ENCODE results near the gene DNAJC27. TPM values are rescaled to one million over a fixed set of nuclear protein-coding genes. Genes with fewer than 3 reads are reported as not detected.

The DNAJC27 gene
- polyA plus RNA-seq, 1 of the 3 experiments (the other 2 are of a cell fraction), result 2.4 TPM

- Histone ChIP-seq H3K4me2 (no peak overlapping the region), H3K4me1 (ENCODE audit: control insufficient read depth in 1 of 2, insufficient read depth in 2 of 2, low read depth in 1 of 2, low read length in 1 of 2) (peaks cover 0 to 2% of the 10 kb centered on the region in 2 experiments; a peak in 1 of 4 replicates), H3K27ac (ENCODE audit: low read depth in 2 of 2, low read length in 1 of 2) (no peak overlapping the region), H4K20me1 (ENCODE audit: insufficient read depth) (no peaks in the 10 kb centered on the region), H3K79me2 (ENCODE audit: insufficient read depth) (no peaks in the 10 kb centered on the region), H3K27me3 (ENCODE audit: insufficient read depth) (no peaks in the 10 kb centered on the region), H3K9me3 (no peaks in the 10 kb centered on the region), H2AFZ (ENCODE audit: low read depth) (no peak overlapping the region), H3K9me2 (no peaks in the 10 kb centered on the region), H3F3A (replicated peaks; ENCODE audit: insufficient read depth) (peaks cover 6% of the 10 kb centered on the region), H3K9ac (no peak overlapping the region), H3K4me3 (ENCODE audit: low read depth in 2 of 2, low read length in 1 of 2) (no peak overlapping the region), H3K36me3 (replicated peaks in 1 of 2; ENCODE audit: control insufficient read depth in 1 of 2, insufficient read depth in 2 of 2, low read length in 1 of 2) (no peaks in the 10 kb centered on the region)
- CTCF ChIA-PET, result no interaction called here
- POLR2A ChIA-PET, result no interaction called here
- TF ChIP-seq IRF3 (IDR thresholded peaks at IDR 0.05; ENCODE audit: low read depth, low read length), result no peak
- no peak for DNase-seq
- WGBS (ENCODE audit: low lambda C conversion rate), result 93% methylated on average over 6 of the region's 6 CpGs
These were observed 47.0 kb downstream of the DNAJC27 start for GRCh38 chr2:24924732-24925131.

DNA sequence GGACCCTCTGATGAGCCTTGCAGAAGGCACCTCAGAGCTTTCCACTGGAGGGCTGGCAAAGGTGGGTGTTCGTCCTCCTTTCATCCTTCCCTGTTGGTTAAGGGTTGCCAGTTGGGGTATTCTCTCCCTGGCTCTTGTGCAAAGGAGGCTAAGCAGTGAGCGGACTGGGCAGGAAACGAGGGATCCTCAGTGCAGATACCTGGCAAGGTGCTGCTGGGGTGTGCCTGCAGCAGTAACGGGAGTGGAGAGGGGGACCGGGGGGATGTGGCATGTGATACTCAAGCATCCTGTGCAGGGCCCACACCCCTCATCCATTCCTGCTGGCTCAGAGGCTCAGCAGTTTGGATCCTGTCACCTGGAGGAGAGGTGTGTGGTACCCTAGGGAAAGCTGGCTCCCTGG is 47.5 kb downstream of the DNAJC27 start:
- no peak overlapping the region for H3K27ac ChIP-seq (ENCODE audit: low read depth in 2 of 2, low read length in 1 of 2)
- 88% methylated on average over 5 of the region's 5 CpGs for WGBS (ENCODE audit: low lambda C conversion rate)
- POLR2A ChIA-PET, result interaction anchor here (0.5 kb wide), 1 partner anchor 9 kb away, joined by 6 read pairs; no protein-coding TSS in a partner anchor
- H2AFZ ChIP-seq (ENCODE audit: low read depth), result no peak overlapping the region
- H3K27me3 ChIP-seq (ENCODE audit: insufficient read depth), result no peaks in the 10 kb centered on the region
- no peaks in the 10 kb centered on the region for H3K9me2 ChIP-seq
- no peaks in the 10 kb centered on the region for H3K36me3 ChIP-seq (replicated peaks in 1 of 2; ENCODE audit: control insufficient read depth in 1 of 2, insufficient read depth in 2 of 2, low read length in 1 of 2)
- no peak overlapping the region for H3K9ac ChIP-seq
- H3K79me2 ChIP-seq (ENCODE audit: insufficient read depth), result peaks cover 4% of the 10 kb centered on the region; the same call in 1 of the 2 replicates
- peaks cover 0 to 3% of the 10 kb centered on the region in 2 experiments; a peak in 1 of 4 replicates for H3K4me1 ChIP-seq (ENCODE audit: control insufficient read depth in 1 of 2, insufficient read depth in 2 of 2, low read depth in 1 of 2, low read length in 1 of 2)
- CTCF ChIA-PET, result interaction anchor here (0.9 to 1.0 kb wide), 2 partner anchors 49 to 97 kb away, joined by 4 read pairs; no protein-coding TSS in a partner anchor
- DNase-seq, result no peak
- no peaks in the 10 kb centered on the region for H4K20me1 ChIP-seq (ENCODE audit: insufficient read depth)
- no peaks in the 10 kb centered on the region for H3K9me3 ChIP-seq
- H3F3A ChIP-seq (replicated peaks; ENCODE audit: insufficient read depth), result peaks cover 6% of the 10 kb centered on the region
- no peak overlapping the region for H3K4me3 ChIP-seq (ENCODE audit: low read depth in 2 of 2, low read length in 1 of 2)
- TF ChIP-seq PBX3 (IDR thresholded peaks at IDR 0.05) (no peak), TAF1 (IDR thresholded peaks at IDR 0.05; ENCODE audit: borderline replicate concordance, low read depth, low read length) (no peak), SIN3A (IDR thresholded peaks at IDR 0.05; ENCODE audit: borderline replicate concordance, low read depth, low read length) (no peak), TCF12 (IDR thresholded peaks at IDR 0.05) (no peak), GABPA (IDR thresholded peaks at IDR 0.05; ENCODE audit: low read depth) (no peak), FOSL2 (IDR thresholded peaks at IDR 0.05; ENCODE audit: borderline replicate concordance, low read depth) (no peak), IRF3 (IDR thresholded peaks at IDR 0.05; ENCODE audit: low read depth, low read length) (no peak), YY1 (IDR thresholded peaks at IDR 0.05; ENCODE audit: low read depth) (no peak)
- TF ChIP-seq, protein P1, sequence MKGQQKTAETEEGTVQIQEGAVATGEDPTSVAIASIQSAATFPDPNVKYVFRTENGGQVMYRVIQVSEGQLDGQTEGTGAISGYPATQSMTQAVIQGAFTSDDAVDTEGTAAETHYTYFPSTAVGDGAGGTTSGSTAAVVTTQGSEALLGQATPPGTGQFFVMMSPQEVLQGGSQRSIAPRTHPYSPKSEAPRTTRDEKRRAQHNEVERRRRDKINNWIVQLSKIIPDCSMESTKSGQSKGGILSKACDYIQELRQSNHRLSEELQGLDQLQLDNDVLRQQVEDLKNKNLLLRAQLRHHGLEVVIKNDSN (IDR thresholded peaks at IDR 0.05; ENCODE audit: borderline replicate concordance, low read depth), result no peak
- no peak overlapping the region for H3K4me2 ChIP-seq
